Keratinocyte (primary cell): Measurements from ENCODE around the gene C1QL2. TPM values are rescaled to one million over a fixed set of nuclear protein-coding genes. Genes with fewer than 3 reads are reported as not detected.

Experiments used
- DNase-seq: peaks from one replicate; pipeline ENCODE4 v3.0.0-alpha.2; 2011; ENCODE audit warnings: low read depth, missing footprints, low spot score
- FAIRE-seq: peaks from 2 replicates; lab custom pipeline; 2011; peaks lifted over from hg19 to GRCh38; lab: Jason Lieb, UNC
- H2AFZ ChIP-seq: 2 replicates; pipeline ENCODE4 v1.6.0; 2012; ENCODE audit warnings: low read length, control low read depth, inconsistent platforms; ENCODE audit not compliant: control insufficient read depth
- H3K27ac ChIP-seq: 2 replicates; pipeline ENCODE4 v1.5.1; 2011; ENCODE audit warnings: low read length; ENCODE audit not compliant: control insufficient read depth, insufficient read depth
- H3K27me3 ChIP-seq: 3 replicates; pipeline ENCODE4 v1.6.0; 2011; ENCODE audit warnings: low read length; ENCODE audit not compliant: control insufficient read depth, insufficient read depth; ENCODE audit errors: extremely low read depth
- H3K36me3 ChIP-seq, 2 experiments: 2 replicates in 1 of 2; 3 replicates in 1 of 2; pipeline ENCODE4 v1.5.1; 2011; ENCODE audit warnings: low read length in 2 of 2, mild to moderate bottlenecking in 1 of 2; ENCODE audit not compliant: control insufficient read depth in 2 of 2, insufficient read depth in 2 of 2; ENCODE audit errors: extremely low read depth in 1 of 2
- H3K4me1 ChIP-seq: 3 replicates; pipeline ENCODE4 v1.5.1; 2011; ENCODE audit warnings: low read length; ENCODE audit not compliant: control insufficient read depth, insufficient read depth; ENCODE audit errors: extremely low read depth
- H3K4me2 ChIP-seq: 3 replicates; pipeline ENCODE4 v1.6.0; 2011; ENCODE audit warnings: low read depth, low read length; ENCODE audit not compliant: control insufficient read depth, insufficient read depth; ENCODE audit errors: extremely low read depth
- H3K4me3 ChIP-seq, 3 experiments: fragments of 200-600 bp in 1 of 3; sonication (generic) in 1 of 3; 2 replicates in 2 of 3; 3 replicates in 1 of 3; pipeline ENCODE4 v1.5.1; 2011 to 2016; ENCODE audit warnings: low read length in 3 of 3, mild to moderate bottlenecking in 3 of 3, control low read depth in 2 of 3, inconsistent platforms in 1 of 3, low read depth in 1 of 3, mixed read lengths in 1 of 3, mixed run types in 1 of 3, moderate library complexity in 1 of 3; ENCODE audit not compliant: control insufficient read depth in 2 of 3, insufficient read depth in 2 of 3; ENCODE audit errors: extremely low read depth in 1 of 3
- H3K79me2 ChIP-seq: 2 replicates; pipeline ENCODE4 v1.6.0; 2012; ENCODE audit warnings: low read length; ENCODE audit not compliant: control insufficient read depth, insufficient read depth
- H3K9ac ChIP-seq: 3 replicates; pipeline ENCODE4 v1.6.0; 2011; ENCODE audit warnings: low read length; ENCODE audit not compliant: control insufficient read depth, insufficient read depth; ENCODE audit errors: extremely low read depth
- H3K9me1 ChIP-seq: 3 replicates; pipeline ENCODE4 v1.6.0; 2011; ENCODE audit warnings: low read length; ENCODE audit not compliant: control insufficient read depth, insufficient read depth; ENCODE audit errors: extremely low read depth
- H3K9me3 ChIP-seq: 2 replicates; pipeline ENCODE4 v1.5.1; 2012; ENCODE audit warnings: low read depth, low read length; ENCODE audit not compliant: control insufficient read depth
- H4K20me1 ChIP-seq: 3 replicates; pipeline ENCODE4 v1.6.0; 2011; ENCODE audit warnings: low read length; ENCODE audit not compliant: control insufficient read depth, insufficient read depth; ENCODE audit errors: extremely low read depth
- EZH2 ChIP-seq: IDR thresholded peaks from one replicate; pipeline ENCODE4 v1.6.1; 2012; ENCODE audit warnings: inconsistent platforms, mild to moderate bottlenecking, low read length, moderate library complexity
- dilution Hi-C: fragments of 300-500 bp; cut with MboI; formaldehyde crosslinking; loops from one replicate; pipeline ENCODE4 v1.7.0; 2020; ENCODE audit warnings: low sequenced_read_pairs; ENCODE audit not compliant: extremely low pct_ligation_motif_present
- polyA plus RNA-seq, 5 experiments: library from polyadenylated mRNA; depleted of rRNA in 3 of 5; stranded (reverse) in 3 of 5; stranded (forward) in 1 of 5; unstranded in 1 of 5; fragments of >200 nt; gene quantifications; 1 replicate in 1 of 5; 2 replicates in 3 of 5; 3 replicates in 1 of 5; pipeline versions ENCODE4 v1.2.1 to v1.2.3, GENCODE V29; 2011 to 2012; ENCODE audit warnings: missing spikeins in 2 of 5, low read depth in 1 of 5, low replicate concordance in 1 of 5
- TF ChIP-seq, protein P1 (sequence below), 3 experiments: IDR thresholded peaks in 1 of 3; conservative IDR thresholded peaks in 1 of 3; optimal IDR thresholded peaks in 1 of 3; 2 replicates in 2 of 3; 3 replicates in 1 of 3; pipeline versions ENCODE3 to v1.5.1; 2011; ENCODE audit warnings: low read length in 3 of 3, mild to moderate bottlenecking in 3 of 3, moderate library complexity in 2 of 3, control low read depth in 1 of 3, inconsistent platforms in 1 of 3; ENCODE audit not compliant: insufficient read depth in 2 of 3; ENCODE audit errors: extremely low read depth in 1 of 3

Gene C1QL2
- polyA plus RNA-seq, 1 donor (not counting 4 experiments of a cell fraction or from before 2014, with no cell fraction given): not detected

DNA sequence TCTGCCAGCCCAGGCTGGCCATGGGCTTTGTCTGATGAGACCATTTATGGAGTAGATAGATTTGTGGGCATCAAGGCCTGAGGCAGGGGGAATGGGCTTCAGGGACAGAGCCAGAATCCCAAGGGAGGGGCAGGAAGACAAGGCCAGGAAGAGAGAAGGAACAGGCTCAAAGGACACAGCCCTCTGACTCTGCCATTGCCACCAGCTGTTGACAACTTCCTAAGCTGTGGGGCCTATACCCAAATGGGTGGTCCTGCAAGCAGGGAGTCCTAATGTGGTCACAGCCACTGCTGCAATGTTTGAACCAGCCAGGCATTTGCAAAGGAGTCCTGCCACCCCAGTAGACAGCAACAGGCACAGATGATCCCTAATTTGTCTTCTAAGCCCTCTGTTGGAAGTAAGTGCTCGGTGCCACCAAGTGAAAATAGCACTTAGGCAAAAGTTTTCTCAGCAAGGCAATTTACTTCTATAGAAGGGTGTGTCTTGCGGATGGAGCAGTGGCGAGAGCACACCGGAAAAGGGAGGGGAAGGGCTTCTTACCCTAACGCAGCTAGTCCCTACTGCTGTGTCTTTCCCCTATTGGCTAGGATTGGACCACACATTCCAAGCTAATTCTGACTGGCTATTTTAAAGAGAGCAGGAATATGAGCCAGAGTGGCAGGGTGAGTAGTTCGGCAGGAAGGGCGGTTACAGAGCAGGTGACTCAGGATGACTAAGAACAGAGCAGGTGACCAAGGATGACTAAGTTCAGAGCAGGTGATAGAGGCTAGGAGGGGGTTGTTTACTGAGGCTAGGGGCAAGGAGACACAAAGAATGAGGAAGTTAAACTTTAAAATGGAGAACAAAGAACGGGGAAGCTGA lies 47.2 kb downstream of the C1QL2 start:
- Histone ChIP-seq H3K79me2 (no peaks in the 10 kb centered on the region), H2AFZ (no peak overlapping the region), H3K4me3 (no peak overlapping the region), H3K9me1 (no peaks in the 10 kb centered on the region), H3K4me2 (no peak overlapping the region), H3K27ac (no peak overlapping the region), H3K9ac (no peak overlapping the region), H3K4me1 (no peaks in the 10 kb centered on the region), H3K27me3 (peaks cover 16% of the 10 kb centered on the region), H3K9me3 (peaks cover 10% of the 10 kb centered on the region), H3K36me3 (no peaks in the 10 kb centered on the region), H4K20me1 (no peaks in the 10 kb centered on the region)
- TF ChIP-seq EZH2: no peak
- TF ChIP-seq, protein P1, sequence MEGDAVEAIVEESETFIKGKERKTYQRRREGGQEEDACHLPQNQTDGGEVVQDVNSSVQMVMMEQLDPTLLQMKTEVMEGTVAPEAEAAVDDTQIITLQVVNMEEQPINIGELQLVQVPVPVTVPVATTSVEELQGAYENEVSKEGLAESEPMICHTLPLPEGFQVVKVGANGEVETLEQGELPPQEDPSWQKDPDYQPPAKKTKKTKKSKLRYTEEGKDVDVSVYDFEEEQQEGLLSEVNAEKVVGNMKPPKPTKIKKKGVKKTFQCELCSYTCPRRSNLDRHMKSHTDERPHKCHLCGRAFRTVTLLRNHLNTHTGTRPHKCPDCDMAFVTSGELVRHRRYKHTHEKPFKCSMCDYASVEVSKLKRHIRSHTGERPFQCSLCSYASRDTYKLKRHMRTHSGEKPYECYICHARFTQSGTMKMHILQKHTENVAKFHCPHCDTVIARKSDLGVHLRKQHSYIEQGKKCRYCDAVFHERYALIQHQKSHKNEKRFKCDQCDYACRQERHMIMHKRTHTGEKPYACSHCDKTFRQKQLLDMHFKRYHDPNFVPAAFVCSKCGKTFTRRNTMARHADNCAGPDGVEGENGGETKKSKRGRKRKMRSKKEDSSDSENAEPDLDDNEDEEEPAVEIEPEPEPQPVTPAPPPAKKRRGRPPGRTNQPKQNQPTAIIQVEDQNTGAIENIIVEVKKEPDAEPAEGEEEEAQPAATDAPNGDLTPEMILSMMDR (optimal IDR thresholded peaks at IDR 0.05 in 1 of 3, IDR thresholded peaks at IDR 0.05 in 1 of 3, conservative IDR thresholded peaks at IDR 0.05 in 1 of 3; ENCODE audit: extremely low read depth in 1 of 3, insufficient read depth in 2 of 3, low read length in 3 of 3): no peak
- FAIRE-seq (no peak), DNase-seq (peak; percentile 1)
- dilution Hi-C loops: no loop called here

- TF ChIP-seq, protein P1 (optimal IDR thresholded peaks at IDR 0.05 in 1 of 3, IDR thresholded peaks at IDR 0.05 in 1 of 3, conservative IDR thresholded peaks at IDR 0.05 in 1 of 3; ENCODE audit: extremely low read depth in 1 of 3, insufficient read depth in 2 of 3, low read length in 3 of 3): no peak
- TF ChIP-seq EZH2: no peak
- FAIRE-seq (no peak), DNase-seq (no peak)
- Histone ChIP-seq H3K4me2 (no peak overlapping the region), H3K9ac (no peak overlapping the region), H2AFZ (no peak overlapping the region), H3K27me3 (peaks cover 10% of the 10 kb centered on the region), H4K20me1 (no peaks in the 10 kb centered on the region), H3K9me1 (no peaks in the 10 kb centered on the region), H3K79me2 (no peaks in the 10 kb centered on the region), H3K36me3 (no peaks in the 10 kb centered on the region), H3K4me1 (no peaks in the 10 kb centered on the region), H3K4me3 (no peak overlapping the region), H3K9me3 (peaks cover 10% of the 10 kb centered on the region), H3K27ac (no peak overlapping the region)
- dilution Hi-C loops: no loop called here
Observed at GRCh38 chr2:119109866-119110265, 48.7 kb downstream of the C1QL2 start.
